Smooth muscle cell of the brain vasculature (primary cell): ENCODE results near the gene KLF18.
"Not testable (repeated sequence)": the region's sequence is repeated elsewhere in the genome, so short reads cannot be mapped to it uniquely, and the experiment has no call there.

Experiments used
- DNase-seq: peaks from one replicate; pipeline ENCODE4 v3.0.0-alpha.2; 2012; ENCODE audit warnings: low read depth, low spot score

Gene KLF18

GRCh38 chr1:44141531-44141930 lies at the start of gene KLF18:
KLF18 (minus strand) TSS chr1:44141631; CDS start chr1:44141631, 0 bp downstream.
- DNase-seq, result no peak

GRCh38 chr1:44174630-44175029 lies 33.2 kb upstream of the KLF18 start:
- DNase-seq, result no peak

GRCh38 chr1:44170281-44170823 lies 28.9 kb upstream of the KLF18 start:
- no peak for DNase-seq

- no peak for DNase-seq
Observed at GRCh38 chr1:44168520-44169098, 27.2 kb upstream of the KLF18 start.

GRCh38 chr1:44161546-44161945 lies 20.1 kb upstream of the KLF18 start:
- no peak for DNase-seq

GRCh38 chr1:44158871-44159270 lies 17.4 kb upstream of the KLF18 start:
- DNase-seq, result no peak

GRCh38 chr1:44157903-44158302 lies 16.5 kb upstream of the KLF18 start:
- no peak for DNase-seq

- no peak for DNase-seq
Observed at GRCh38 chr1:44154049-44154448, 12.6 kb upstream of the KLF18 start.

GRCh38 chr1:44152692-44153091 lies 11.3 kb upstream of the KLF18 start:
- no peak for DNase-seq

GRCh38 chr1:44151808-44152207 lies 10.4 kb upstream of the KLF18 start:
- no peak for DNase-seq

- no peak for DNase-seq
Observed at GRCh38 chr1:44151332-44151731, 9.9 kb upstream of the KLF18 start.

GRCh38 chr1:44147582-44147981 lies 6.2 kb upstream of the KLF18 start:
- no peak for DNase-seq

- DNase-seq, result no peak
Observed at GRCh38 chr1:44146536-44147361, 5.3 kb upstream of the KLF18 start.

GRCh38 chr1:44144962-44145756 lies 3.7 kb upstream of the KLF18 start:
- no peak for DNase-seq

GRCh38 chr1:44139565-44139964 lies 1.9 kb downstream of the KLF18 start:
- DNase-seq, result not testable (repeated sequence)

GRCh38 chr1:44138239-44138638 lies 3.2 kb downstream of the KLF18 start:
- DNase-seq, result no peak

- DNase-seq, result no peak
Observed at GRCh38 chr1:44135886-44136285, 5.5 kb downstream of the KLF18 start.

GRCh38 chr1:44134071-44134920 lies 7.1 kb downstream of the KLF18 start:
- no peak for DNase-seq

GRCh38 chr1:44131411-44131810 lies 10.0 kb downstream of the KLF18 start:
- DNase-seq, result no peak

GRCh38 chr1:44129616-44130500 lies 11.6 kb downstream of the KLF18 start:
- no peak for DNase-seq
